NOMO-1 treated with dmso at 0.1 percent for 144 hours (cell line): ENCODE data around the gene IL31.

Experiments used
- DNase-seq: peaks from one replicate; lab custom pipeline; 2025; ENCODE audit not compliant: unreplicated experiment; lab: John Stamatoyannopoulos, UW

Gene IL31

GRCh38 chr12:122130150-122130549 is 43.9 kb downstream of the IL31 start:
- DNase-seq = no peak

- no peak for DNase-seq
Observed at GRCh38 chr12:122129131-122129530, 44.9 kb downstream of the IL31 start.

- DNase-seq = no peak
Observed at GRCh38 chr12:122128481-122128880, 45.5 kb downstream of the IL31 start.

GRCh38 chr12:122127839-122128238 is 46.2 kb downstream of the IL31 start:
- DNase-seq = no peak

- no peak for DNase-seq
Observed at GRCh38 chr12:122126713-122127597, 47.1 kb downstream of the IL31 start.

- no peak for DNase-seq
Observed at GRCh38 chr12:122126342-122126635, 47.7 kb downstream of the IL31 start.

GRCh38 chr12:122125452-122126341 is 48.3 kb downstream of the IL31 start:
- no peak for DNase-seq

- DNase-seq = no peak
Observed at GRCh38 chr12:122124370-122124769, 49.7 kb downstream of the IL31 start.

- DNase-seq = no peak
Observed at GRCh38 chr12:122123761-122124145, 50.3 kb downstream of the IL31 start.

GRCh38 chr12:122123051-122123760 is 50.8 kb downstream of the IL31 start:
- no peak for DNase-seq
